HEK293 (cell line): ENCODE data around the gene MOB4.

Experiments used
- CTCF ChIA-PET: fragments of 350-600 bp; formaldehyde crosslinking; extraction: SDS; loops from one replicate; lab custom pipeline; 2021; ENCODE audit warnings: antibody characterized with exemption; lab: Yijun Ruan, JAX
- POLR2A ChIA-PET: fragments of 300-600 bp; formaldehyde crosslinking; extraction: SDS; loops from one replicate; lab custom pipeline; 2020; ENCODE audit warnings: antibody characterized with exemption, inconsistent platforms; lab: Yijun Ruan, JAX
- H3K27ac ChIP-seq: fragments of 200-500 bp; sonication (Bioruptor generic); 2 replicates; pipeline ENCODE4 v1.5.1; 2014; ENCODE audit warnings: low read depth, low read length, control low read depth, inconsistent platforms; ENCODE audit errors: extremely low read depth
- H3K36me3 ChIP-seq, 2 experiments: fragments of 200-500 bp in 1 of 2; sonication (Bioruptor generic) in 1 of 2; 1 replicate in 1 of 2; 2 replicates in 1 of 2; pipeline ENCODE4 v1.5.1; 2014 to 2017; ENCODE audit warnings: inconsistent platforms in 2 of 2, low read length in 2 of 2; ENCODE audit not compliant: control insufficient read depth in 2 of 2, insufficient read depth in 1 of 2
- H3K4me1 ChIP-seq: fragments of 200-500 bp; sonication (Bioruptor generic); 2 replicates; pipeline ENCODE4 v1.5.1; 2014; ENCODE audit warnings: mild to moderate bottlenecking, low read length, inconsistent platforms; ENCODE audit not compliant: control insufficient read depth, insufficient read depth
- H3K4me3 ChIP-seq: 2 replicates; pipeline ENCODE4 v1.5.1; 2011; ENCODE audit warnings: low read depth, mild to moderate bottlenecking, control low read depth, low read length, moderate library complexity
- H3K9me3 ChIP-seq: fragments of 200-500 bp; sonication (Bioruptor generic); 2 replicates; pipeline ENCODE4 v1.5.1; 2014; ENCODE audit warnings: low read depth, low read length, inconsistent platforms; ENCODE audit not compliant: control insufficient read depth, insufficient read depth
- OSR2 ChIP-seq: fragments of 450-650 bp; formaldehyde crosslinking; IDR thresholded peaks from 2 replicates; pipeline ENCODE4 v1.5.1; 2016; ENCODE audit warnings: missing biosample characterization, missing genetic modification characterization
- ZBTB1 ChIP-seq: fragments of 450-650 bp; formaldehyde crosslinking; IDR thresholded peaks from 2 replicates; pipeline ENCODE4 v1.5.1; 2016; ENCODE audit warnings: missing biosample characterization, missing genetic modification characterization
- ZNF133 ChIP-seq: fragments of 450-650 bp; formaldehyde crosslinking; IDR thresholded peaks from 2 replicates; pipeline ENCODE4 v1.5.1; 2016; ENCODE audit warnings: missing biosample characterization, missing genetic modification characterization
- ZNF239 ChIP-seq: fragments of 450-650 bp; formaldehyde crosslinking; IDR thresholded peaks from 2 replicates; pipeline ENCODE4 v1.5.1; 2016; ENCODE audit warnings: missing biosample characterization, missing genetic modification characterization
- ZNF302 ChIP-seq: fragments of 450-650 bp; formaldehyde crosslinking; IDR thresholded peaks from 2 replicates; pipeline ENCODE4 v1.5.1; 2016; ENCODE audit warnings: missing biosample characterization, missing genetic modification characterization, low read depth
- ZNF529 ChIP-seq: fragments of 450-650 bp; formaldehyde crosslinking; IDR thresholded peaks from 2 replicates; pipeline ENCODE4 v1.5.1; 2017; ENCODE audit warnings: missing genetic modification characterization, missing biosample characterization; ENCODE audit not compliant: insufficient replicate concordance
- ZNF561 ChIP-seq: fragments of 450-650 bp; IDR thresholded peaks from 2 replicates; pipeline ENCODE4 v1.5.1; 2018; ENCODE audit warnings: missing biosample characterization, missing genetic modification characterization, borderline replicate concordance
- ZNF629 ChIP-seq: fragments of 450-650 bp; formaldehyde crosslinking; IDR thresholded peaks from 2 replicates; pipeline ENCODE4 v1.5.1; 2017; ENCODE audit warnings: missing biosample characterization, missing genetic modification characterization
- ZNF830 ChIP-seq: fragments of 450-650 bp; IDR thresholded peaks from 2 replicates; pipeline ENCODE4 v1.5.0; 2018; ENCODE audit warnings: missing biosample characterization, missing genetic modification characterization, low read depth, mild to moderate bottlenecking, moderate library complexity
- ZXDB ChIP-seq: fragments of 450-650 bp; formaldehyde crosslinking; IDR thresholded peaks from 2 replicates; pipeline ENCODE4 v1.5.1; 2016; ENCODE audit warnings: missing biosample characterization, missing genetic modification characterization
- TF ChIP-seq, protein P1 (sequence below): fragments of 450-650 bp; formaldehyde crosslinking; conservative IDR thresholded peaks from 2 replicates; pipeline ENCODE4 v1.5.1; 2016; ENCODE audit warnings: low read depth, missing biosample characterization, missing genetic modification characterization
- TF ChIP-seq, protein P2 (sequence below): fragments of 450-650 bp; formaldehyde crosslinking; IDR thresholded peaks from 2 replicates; pipeline ENCODE4 v1.5.1; 2016; ENCODE audit warnings: missing biosample characterization, missing genetic modification characterization
- TF ChIP-seq, protein P3 (sequence below): fragments of 450-650 bp; formaldehyde crosslinking; IDR thresholded peaks from 2 replicates; pipeline ENCODE4 v1.5.1; 2016; ENCODE audit warnings: missing biosample characterization, missing genetic modification characterization
- TF ChIP-seq, protein P4 (sequence below): fragments of 450-650 bp; formaldehyde crosslinking; IDR thresholded peaks from 2 replicates; pipeline ENCODE4 v1.5.1; 2017; ENCODE audit warnings: missing biosample characterization, missing genetic modification characterization

MOB4 gene

DNA sequence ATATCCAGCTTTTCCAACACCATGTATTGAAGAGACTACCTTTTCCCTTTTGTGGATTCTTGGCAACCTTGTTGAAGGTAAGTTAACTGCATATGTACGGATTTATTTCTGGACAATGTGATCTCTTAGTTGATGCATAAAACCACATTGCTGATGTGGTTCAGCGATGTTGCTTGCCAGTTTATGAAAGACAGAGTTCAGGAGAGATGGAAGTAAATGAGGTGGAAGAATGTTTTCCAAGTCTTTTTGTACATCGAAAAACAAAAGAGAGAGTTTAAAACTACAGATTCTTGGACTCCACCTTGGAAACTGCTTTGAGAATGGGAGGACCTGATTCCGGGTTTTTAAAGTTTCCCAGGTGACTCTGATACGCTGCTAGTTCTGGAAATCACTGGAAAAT lies 43.8 kb downstream of the MOB4 start (continued):
- TF ChIP-seq, protein P1, sequence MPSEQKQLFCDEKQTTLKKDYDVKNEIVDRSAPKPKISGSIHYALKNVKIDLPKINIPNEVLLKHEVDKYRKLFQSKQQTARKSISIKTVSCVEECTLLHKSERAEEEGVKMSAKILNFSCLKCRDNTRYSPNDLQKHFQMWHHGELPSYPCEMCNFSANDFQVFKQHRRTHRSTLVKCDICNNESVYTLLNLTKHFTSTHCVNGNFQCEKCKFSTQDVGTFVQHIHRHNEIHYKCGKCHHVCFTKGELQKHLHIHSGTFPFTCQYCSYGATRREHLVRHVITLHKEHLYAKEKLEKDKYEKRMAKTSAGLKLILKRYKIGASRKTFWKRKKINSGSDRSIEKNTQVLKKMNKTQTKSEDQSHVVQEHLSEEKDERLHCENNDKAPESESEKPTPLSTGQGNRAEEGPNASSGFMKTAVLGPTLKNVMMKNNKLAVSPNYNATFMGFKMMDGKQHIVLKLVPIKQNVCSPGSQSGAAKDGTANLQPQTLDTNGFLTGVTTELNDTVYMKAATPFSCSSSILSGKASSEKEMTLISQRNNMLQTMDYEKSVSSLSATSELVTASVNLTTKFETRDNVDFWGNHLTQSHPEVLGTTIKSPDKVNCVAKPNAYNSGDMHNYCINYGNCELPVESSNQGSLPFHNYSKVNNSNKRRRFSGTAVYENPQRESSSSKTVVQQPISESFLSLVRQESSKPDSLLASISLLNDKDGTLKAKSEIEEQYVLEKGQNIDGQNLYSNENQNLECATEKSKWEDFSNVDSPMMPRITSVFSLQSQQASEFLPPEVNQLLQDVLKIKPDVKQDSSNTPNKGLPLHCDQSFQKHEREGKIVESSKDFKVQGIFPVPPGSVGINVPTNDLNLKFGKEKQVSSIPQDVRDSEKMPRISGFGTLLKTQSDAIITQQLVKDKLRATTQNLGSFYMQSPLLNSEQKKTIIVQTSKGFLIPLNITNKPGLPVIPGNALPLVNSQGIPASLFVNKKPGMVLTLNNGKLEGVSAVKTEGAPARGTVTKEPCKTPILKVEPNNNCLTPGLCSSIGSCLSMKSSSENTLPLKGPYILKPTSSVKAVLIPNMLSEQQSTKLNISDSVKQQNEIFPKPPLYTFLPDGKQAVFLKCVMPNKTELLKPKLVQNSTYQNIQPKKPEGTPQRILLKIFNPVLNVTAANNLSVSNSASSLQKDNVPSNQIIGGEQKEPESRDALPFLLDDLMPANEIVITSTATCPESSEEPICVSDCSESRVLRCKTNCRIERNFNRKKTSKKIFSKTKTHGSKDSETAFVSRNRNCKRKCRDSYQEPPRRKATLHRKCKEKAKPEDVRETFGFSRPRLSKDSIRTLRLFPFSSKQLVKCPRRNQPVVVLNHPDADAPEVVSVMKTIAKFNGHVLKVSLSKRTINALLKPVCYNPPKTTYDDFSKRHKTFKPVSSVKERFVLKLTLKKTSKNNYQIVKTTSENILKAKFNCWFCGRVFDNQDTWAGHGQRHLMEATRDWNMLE (tag by site-specific recombination), result no peak

DNA sequence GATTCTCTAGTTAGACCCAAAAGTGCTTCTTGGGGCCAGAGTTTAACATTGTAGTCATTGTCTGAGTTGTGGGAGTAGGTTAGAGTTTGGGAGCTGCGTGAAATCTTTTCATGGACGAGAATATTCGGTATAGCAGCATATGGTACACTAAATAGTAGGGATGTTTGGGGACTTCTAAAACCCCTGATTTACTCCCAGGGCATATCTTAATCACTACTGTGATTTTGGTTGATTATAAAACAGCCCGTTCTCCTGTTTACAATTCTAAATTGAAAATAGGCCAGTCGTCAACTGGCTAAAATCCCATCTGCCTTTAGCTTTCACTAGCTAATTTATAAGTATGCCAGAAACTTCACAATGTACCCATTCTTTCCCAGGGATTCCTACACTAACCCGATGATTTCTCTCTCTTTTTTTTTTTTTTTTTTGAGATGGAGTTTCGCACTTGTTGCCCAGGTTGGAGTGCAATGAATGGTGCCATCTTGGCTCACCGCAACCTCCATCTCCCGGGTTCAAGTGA lies 44.3 kb downstream of the MOB4 start:
- TF ChIP-seq ZXDB (tag by site-specific recombination), result no peak
- TF ChIP-seq, all 188 proteins: peak for 0
- POLR2A ChIA-PET, result no interaction called here
- Histone ChIP-seq H3K4me3 (no peak overlapping the region), H3K4me1 (no peaks in the 10 kb centered on the region), H3K36me3 (peaks cover 5 to 15% of the 10 kb centered on the region in 2 experiments; a peak in 2 of 3 replicates), H3K9me3 (no peaks in the 10 kb centered on the region), H3K27ac (no peak overlapping the region)
- CTCF ChIA-PET, result interaction anchor here (0.6 kb wide), 1 partner anchor 407 kb away, joined by 4 read pairs; no protein-coding TSS in a partner anchor

DNA sequence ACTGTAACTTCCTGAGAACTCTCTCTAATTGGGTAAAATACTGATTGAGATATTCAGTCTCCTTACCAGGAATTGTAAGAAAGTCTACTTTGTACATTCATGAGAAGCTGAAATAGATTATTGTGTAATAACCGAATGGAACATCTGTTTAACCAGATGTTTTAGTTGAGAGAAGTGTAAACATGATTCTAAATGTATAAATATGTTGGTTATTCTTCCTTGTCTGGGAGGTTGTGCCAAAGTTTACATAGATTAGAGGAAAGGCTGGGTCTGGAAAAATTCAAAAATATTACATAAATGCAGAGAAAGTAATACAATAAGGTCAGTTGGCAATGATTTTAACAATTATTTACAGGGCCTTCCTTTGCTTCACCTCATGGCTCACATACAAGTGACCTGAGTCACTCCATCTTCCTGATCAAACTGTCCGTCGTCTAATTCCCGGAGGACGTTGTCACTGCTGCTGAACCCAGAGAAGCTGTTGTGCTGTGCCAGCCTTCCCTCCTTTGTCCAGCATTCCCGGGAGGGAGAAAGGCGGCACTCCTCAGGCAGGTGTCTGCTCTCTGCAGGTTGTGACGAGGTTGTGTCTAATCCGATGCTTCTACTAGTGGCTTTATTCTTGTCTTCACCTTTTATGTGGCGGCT lies 55.9 kb downstream of the MOB4 start:
- ChIA-PET CTCF (no interaction called here), POLR2A (no interaction called here)
- H3K4me3 ChIP-seq, result no peak overlapping the region
- TF ChIP-seq ZNF561 (tag by site-specific recombination), result no peak
- no peak for TF ChIP-seq ZNF529
- TF ChIP-seq, protein P2, sequence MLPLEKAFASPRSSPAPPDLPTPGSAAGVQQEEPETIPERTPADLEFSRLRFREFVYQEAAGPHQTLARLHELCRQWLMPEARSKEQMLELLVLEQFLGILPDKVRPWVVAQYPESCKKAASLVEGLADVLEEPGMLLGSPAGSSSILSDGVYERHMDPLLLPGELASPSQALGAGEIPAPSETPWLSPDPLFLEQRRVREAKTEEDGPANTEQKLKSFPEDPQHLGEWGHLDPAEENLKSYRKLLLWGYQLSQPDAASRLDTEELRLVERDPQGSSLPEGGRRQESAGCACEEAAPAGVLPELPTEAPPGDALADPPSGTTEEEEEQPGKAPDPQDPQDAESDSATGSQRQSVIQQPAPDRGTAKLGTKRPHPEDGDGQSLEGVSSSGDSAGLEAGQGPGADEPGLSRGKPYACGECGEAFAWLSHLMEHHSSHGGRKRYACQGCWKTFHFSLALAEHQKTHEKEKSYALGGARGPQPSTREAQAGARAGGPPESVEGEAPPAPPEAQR, result no peak
- TF ChIP-seq, protein P3, sequence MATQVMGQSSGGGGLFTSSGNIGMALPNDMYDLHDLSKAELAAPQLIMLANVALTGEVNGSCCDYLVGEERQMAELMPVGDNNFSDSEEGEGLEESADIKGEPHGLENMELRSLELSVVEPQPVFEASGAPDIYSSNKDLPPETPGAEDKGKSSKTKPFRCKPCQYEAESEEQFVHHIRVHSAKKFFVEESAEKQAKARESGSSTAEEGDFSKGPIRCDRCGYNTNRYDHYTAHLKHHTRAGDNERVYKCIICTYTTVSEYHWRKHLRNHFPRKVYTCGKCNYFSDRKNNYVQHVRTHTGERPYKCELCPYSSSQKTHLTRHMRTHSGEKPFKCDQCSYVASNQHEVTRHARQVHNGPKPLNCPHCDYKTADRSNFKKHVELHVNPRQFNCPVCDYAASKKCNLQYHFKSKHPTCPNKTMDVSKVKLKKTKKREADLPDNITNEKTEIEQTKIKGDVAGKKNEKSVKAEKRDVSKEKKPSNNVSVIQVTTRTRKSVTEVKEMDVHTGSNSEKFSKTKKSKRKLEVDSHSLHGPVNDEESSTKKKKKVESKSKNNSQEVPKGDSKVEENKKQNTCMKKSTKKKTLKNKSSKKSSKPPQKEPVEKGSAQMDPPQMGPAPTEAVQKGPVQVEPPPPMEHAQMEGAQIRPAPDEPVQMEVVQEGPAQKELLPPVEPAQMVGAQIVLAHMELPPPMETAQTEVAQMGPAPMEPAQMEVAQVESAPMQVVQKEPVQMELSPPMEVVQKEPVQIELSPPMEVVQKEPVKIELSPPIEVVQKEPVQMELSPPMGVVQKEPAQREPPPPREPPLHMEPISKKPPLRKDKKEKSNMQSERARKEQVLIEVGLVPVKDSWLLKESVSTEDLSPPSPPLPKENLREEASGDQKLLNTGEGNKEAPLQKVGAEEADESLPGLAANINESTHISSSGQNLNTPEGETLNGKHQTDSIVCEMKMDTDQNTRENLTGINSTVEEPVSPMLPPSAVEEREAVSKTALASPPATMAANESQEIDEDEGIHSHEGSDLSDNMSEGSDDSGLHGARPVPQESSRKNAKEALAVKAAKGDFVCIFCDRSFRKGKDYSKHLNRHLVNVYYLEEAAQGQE (tag by site-specific recombination), result no peak
- TF ChIP-seq, protein P4, sequence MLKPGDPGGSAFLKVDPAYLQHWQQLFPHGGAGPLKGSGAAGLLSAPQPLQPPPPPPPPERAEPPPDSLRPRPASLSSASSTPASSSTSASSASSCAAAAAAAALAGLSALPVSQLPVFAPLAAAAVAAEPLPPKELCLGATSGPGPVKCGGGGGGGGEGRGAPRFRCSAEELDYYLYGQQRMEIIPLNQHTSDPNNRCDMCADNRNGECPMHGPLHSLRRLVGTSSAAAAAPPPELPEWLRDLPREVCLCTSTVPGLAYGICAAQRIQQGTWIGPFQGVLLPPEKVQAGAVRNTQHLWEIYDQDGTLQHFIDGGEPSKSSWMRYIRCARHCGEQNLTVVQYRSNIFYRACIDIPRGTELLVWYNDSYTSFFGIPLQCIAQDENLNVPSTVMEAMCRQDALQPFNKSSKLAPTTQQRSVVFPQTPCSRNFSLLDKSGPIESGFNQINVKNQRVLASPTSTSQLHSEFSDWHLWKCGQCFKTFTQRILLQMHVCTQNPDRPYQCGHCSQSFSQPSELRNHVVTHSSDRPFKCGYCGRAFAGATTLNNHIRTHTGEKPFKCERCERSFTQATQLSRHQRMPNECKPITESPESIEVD (tag by site-specific recombination), result no peak
- no peak for TF ChIP-seq ZNF302 (tag by site-specific recombination)
- no peak for TF ChIP-seq ZNF629
- no peak for TF ChIP-seq ZNF830 (tag by site-specific recombination)
- no peak for TF ChIP-seq OSR2 (tag by site-specific recombination)
- no peak for TF ChIP-seq ZNF239 (tag by site-specific recombination)
- no peak for TF ChIP-seq ZBTB1 (tag by site-specific recombination)
- TF ChIP-seq ZNF133, result no peak
- no peaks in the 10 kb centered on the region for H3K9me3 ChIP-seq
- no peak overlapping the region for H3K27ac ChIP-seq
- H3K36me3 ChIP-seq, result peaks cover 0 to 12% of the 10 kb centered on the region in 2 experiments; a peak in 2 of 3 replicates
- H3K4me1 ChIP-seq, result no peaks in the 10 kb centered on the region
